Fibroblast of skin of abdomen (primary cell): ENCODE results near the gene CLIP4. TPM values are rescaled to one million over a fixed set of nuclear protein-coding genes. Genes with fewer than 3 reads are reported as not detected.
"Not testable (repeated sequence)": the region's sequence is repeated elsewhere in the genome, so short reads cannot be mapped to it uniquely, and the experiment has no call there.

ENCODE experiments used
- DNase-seq: peaks from one replicate; pipeline ENCODE4 v3.0.0-alpha.2; 2013
- polyA plus RNA-seq, 2 experiments: library from polyadenylated mRNA; unstranded; fragments of 120-200 nt; gene quantifications; one replicate each; pipeline ENCODE4 v1.2.1, GENCODE V29; 2013; ENCODE audit not compliant: insufficient read length in 2 of 2

Gene CLIP4, protein sequence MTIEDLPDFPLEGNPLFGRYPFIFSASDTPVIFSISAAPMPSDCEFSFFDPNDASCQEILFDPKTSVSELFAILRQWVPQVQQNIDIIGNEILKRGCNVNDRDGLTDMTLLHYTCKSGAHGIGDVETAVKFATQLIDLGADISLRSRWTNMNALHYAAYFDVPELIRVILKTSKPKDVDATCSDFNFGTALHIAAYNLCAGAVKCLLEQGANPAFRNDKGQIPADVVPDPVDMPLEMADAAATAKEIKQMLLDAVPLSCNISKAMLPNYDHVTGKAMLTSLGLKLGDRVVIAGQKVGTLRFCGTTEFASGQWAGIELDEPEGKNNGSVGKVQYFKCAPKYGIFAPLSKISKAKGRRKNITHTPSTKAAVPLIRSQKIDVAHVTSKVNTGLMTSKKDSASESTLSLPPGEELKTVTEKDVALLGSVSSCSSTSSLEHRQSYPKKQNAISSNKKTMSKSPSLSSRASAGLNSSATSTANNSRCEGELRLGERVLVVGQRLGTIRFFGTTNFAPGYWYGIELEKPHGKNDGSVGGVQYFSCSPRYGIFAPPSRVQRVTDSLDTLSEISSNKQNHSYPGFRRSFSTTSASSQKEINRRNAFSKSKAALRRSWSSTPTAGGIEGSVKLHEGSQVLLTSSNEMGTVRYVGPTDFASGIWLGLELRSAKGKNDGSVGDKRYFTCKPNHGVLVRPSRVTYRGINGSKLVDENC
- polyA plus RNA-seq (2013, experiment 1 of 2; ENCODE audit: insufficient read length) = 15.0 TPM
- polyA plus RNA-seq (2013, experiment 2 of 2; ENCODE audit: insufficient read length) = 14.3 TPM

DNA sequence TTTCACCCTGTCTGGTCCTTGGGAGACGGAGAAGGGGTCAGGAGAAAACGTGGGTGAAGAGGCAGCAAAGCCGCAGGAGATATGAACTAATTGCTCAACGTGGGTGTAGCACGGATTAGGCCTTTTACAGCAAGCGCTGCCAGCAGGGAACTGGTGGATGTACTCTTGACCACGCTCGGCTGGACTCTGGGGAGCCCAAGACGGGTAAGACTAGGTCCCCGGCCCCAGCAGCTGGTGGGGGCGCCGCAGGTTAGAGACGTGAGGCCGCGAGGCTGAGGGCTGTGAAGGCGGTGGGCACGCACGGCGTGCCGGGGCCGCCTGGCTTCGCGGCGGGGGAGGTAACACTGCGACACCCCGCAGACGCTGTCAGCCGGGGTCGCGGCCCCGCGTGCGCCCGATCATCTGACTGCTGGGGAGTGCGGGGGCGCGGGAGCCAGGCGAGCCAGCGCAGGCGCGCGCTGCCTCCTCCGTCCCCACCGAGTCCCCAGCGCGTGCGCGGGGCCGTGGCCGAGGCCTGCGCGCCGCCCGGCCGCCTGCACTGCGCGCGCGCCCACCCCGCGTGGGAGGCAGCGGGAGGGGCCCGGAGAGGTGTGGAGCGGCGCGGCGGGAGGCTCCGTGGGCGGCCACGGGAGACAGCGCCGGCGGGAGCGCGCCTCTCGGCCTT, at the start of gene CLIP4:
Gene CLIP4, plus strand, starts transcription at position 470 of the 664 bp plus-strand sequence. CDS start 5,974 bp downstream, outside the sequence.
- peak; percentile 58 for DNase-seq

DNA sequence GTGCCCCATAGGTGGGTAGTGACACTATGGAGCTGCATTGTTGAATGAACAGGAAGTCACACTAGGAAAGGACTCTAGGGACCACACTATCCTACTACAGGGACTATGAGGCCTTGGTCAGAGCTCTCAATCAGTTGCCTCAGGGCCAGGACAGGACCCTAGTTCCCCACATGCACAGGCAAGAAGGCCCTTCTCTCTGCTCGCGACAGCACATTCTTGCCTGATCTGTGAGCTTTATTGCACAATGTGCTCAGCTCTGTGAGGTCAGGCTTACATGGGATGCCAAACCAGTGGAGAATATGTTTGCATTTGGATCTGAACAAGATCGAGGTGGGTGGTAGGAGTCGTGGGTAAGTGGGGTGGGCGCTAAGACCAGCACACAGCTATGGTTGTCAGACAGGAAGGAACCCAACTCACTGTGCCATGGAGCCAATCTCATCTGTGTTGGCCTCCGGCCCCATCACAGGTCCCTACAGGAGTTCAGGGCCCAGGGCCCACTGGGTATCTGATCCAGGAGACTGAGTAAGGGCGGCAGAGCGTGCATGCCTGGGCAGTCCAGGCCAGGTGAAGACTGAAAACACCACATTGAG, 48.8 kb upstream of the CLIP4 start:
- DNase-seq = peak; percentile 18

GRCh38 chr2:29066997-29067605, 48.1 kb upstream of the CLIP4 start:
- DNase-seq = no peak

DNA sequence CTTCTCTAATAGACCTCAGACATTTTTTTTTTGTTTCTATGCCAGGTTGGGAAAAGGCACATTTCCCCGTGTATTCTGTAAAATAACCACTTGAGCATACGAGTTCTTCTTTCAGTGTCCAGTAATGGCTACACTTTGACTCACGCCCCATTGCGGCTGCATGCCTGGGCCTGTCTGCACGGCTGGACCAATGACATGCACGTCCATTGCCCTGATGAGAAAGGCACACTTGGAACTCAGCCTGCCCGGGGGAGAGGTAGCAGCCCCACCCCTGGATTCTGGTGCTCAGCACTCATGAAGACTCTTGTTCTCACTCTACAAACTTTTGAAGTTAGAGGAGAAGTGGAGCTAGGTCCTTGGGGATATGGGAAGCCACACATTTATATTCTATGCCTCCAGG, 46.7 kb upstream of the CLIP4 start:
- DNase-seq = no peak

- DNase-seq = no peak
Observed at GRCh38 chr2:29070526-29070925, 44.7 kb upstream of the CLIP4 start.

DNA sequence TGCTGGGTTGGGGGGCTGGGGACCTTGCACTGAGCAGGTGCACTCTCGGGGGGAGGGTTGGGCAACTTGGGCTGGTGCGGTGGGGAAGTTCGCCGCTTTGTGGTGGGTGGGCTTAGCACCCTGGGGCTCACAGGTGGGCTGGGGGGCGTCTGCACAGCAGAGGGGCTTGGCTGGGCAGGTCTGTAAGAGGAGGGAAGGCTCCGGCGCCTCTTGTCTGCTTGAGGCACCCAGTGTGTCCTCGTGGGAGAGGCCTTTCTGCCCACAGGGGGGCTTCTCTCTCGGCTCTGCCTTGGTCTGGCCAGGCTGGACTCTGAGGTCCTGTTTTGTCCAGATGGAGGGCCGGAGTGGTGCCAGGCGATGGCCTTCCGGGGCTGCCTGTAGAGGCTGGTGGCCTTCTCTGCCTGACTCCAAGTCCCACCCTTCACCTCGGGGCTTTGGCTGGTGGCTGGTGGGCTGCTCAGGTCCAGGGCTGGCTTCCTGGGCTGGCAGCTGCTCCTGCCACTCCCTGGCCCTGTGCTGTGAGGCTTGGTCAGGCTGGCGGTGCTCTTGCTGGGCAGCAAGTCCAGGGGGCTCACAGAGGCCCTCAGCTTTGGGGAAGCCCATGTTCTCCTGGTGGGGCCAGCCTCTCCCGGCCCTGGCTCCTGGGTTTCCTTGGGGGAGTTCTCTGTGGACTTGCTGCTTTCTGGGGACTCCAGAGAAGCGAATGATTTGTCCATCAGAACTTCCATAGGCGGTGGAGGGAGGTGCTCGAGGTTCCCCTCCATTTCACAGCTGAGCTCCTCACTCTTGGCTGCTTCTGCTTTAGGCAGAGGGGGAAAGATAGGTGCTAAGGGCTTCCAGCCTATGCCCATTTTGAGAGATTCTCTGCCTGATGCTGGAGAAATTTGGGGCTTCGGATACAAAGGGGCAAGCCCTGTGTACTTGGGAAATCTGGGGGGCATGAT, 43.9 kb upstream of the CLIP4 start:
- no peak for DNase-seq

DNA sequence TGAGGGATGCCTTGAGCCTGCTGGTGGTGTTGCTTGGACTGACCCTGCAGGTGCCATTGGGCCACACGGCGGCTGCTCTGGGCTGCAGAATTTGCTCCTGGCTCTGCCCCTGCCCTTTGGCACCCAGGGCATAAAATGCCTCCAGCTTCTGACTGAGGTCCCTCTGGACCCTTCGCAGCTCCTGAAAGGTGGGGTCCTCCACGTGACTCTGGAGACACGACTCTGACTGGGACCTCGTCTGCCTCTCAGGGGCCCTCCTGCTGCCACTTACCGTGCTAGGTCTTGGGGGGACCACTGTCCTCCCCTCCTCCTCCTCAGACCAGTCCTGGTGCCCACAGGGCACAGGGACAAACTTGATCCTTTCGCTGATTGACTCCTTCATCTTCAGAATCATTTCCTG, 43.0 kb upstream of the CLIP4 start:
- DNase-seq = no peak

DNA sequence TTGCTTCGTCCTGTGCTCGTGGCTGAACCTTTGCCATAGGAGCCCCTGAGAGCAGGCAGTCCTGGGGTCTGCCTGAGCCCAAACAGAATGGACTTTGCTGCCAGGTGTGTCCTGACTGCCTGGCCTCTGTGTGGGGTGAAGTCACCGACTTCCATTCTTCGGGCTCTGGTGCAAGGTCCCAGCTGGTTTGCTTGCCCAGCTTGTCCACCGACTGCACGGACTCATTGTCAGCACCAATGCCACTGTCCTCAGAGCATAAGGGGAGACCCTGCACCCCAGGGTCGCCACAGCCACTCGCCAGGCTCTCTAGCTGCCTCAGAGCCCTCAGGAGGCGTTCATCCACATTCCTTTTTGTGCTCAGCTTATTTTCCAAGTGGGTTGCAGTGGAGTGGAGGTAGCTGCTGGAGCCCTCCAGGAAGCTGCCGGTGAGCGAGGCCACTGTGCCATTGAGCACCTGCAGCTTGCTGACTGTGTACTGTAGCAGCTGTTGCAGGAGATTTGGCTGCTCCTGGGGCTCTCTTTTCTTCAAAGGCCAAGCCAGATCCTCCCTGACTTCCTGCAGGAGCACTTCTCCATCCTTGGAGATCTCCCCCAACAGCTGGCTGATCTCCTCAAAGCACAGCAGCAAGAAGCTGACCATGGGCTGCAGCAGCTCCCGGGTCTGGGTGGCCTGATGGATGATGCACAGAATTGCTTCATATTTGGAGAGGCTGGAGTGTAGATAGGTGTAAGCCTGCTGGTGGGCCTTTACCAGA, 42.1 kb upstream of the CLIP4 start:
- DNase-seq = no peak

GRCh38 chr2:29073933-29074332, 41.3 kb upstream of the CLIP4 start:
- no peak for DNase-seq

- no peak for DNase-seq
Observed at GRCh38 chr2:29074411-29074810, 40.8 kb upstream of the CLIP4 start, which contains the start of gene PCARE. Gene PCARE (minus strand): TSS chr2:29074523. CDS start chr2:29074261, 262 bp downstream.

GRCh38 chr2:29075894-29076705, 39.1 kb upstream of the CLIP4 start:
- no peak for DNase-seq

- no peak for DNase-seq
Observed at GRCh38 chr2:29079887-29080286, 35.3 kb upstream of the CLIP4 start.

- no peak for DNase-seq
Observed at GRCh38 chr2:29080886-29081743, 34.1 kb upstream of the CLIP4 start.

DNA sequence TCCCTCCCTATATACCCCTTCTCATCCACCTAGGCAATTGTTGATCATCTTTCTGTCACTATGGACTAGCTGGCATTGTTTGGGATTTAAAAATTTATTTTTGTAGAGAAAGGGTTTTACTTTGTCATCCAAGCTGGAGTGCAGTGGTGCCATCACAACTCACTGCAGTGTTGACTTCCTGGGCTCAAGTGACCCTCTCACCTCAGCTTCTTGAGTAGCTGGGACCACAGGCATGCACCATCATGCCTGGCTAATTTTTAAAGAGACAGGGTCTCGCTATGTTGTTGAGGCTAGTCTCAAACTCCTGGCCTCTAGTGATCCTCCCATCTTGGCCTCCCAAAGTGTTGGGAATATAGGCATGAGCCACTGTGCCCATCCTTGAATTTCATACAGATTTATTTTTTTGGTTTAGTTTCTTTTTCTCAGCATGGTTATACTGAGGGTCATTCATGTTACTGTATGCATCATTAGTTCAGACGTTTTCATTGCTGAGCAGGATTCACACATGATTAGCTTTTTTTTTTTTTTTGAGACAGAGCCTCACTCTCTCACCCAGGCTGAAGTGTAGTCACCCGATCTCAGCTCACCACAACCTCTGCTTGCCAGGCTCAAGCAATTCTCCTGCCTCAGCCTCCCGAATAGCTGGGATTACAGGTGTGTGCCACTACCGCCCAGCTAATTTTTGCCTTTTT, 32.3 kb upstream of the CLIP4 start:
- DNase-seq = no peak

DNA sequence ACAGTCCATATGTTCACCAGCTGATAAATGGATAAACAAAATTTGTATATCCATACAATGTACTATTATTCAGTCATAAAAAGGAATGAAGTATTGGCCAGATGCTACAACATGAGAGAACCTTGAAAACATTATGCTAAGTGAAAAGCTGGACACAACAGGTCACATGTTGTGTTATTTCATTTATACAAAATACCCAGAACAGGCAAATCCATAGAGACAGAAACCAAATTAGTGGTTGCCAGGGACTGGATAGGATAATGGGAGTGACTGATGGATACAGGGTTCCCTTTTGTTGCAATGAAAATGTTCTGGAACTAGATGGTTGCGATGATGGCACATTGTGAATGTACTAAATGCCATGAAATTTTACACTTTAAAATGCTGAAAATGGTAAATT, 30.7 kb upstream of the CLIP4 start:
- DNase-seq = no peak

GRCh38 chr2:29090311-29090710, 24.9 kb upstream of the CLIP4 start:
- DNase-seq = not testable (repeated sequence)

DNA sequence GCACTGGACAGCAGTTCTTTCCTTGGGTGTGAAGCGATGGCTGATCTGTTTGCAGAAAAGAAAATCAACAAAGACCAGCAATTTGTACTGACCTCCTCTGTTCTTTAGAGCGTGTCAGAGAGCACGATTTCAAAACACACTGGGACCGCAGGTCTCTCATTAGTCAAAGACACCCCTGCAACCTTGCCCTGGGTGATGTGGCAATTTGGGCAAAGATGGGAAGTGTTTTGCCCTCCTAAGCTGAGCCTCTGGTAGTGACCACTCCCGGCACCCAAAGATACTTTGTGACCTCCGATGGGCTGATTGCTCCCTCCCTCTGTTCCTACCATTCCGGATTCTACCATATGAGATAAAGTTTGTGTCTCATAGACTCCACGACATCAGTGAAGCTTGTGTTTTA, 18.2 kb upstream of the CLIP4 start:
- DNase-seq = no peak

- DNase-seq = no peak
Observed at GRCh38 chr2:29097569-29097968, 17.6 kb upstream of the CLIP4 start.
